ENCODE measurements around the gene LDLRAD3. TPM values are rescaled to one million over a fixed set of nuclear protein-coding genes. Genes with fewer than 3 reads are reported as not detected.
A peak's percentile ranks its signal among the peaks of the same experiment; 100 is the strongest.

Gene LDLRAD3
- total RNA-seq, 1 donor from 2014 or later = 7.2 TPM

- ATAC-seq = no peak
These were observed 15.0 kb upstream of the LDLRAD3 start for GRCh38 chr11:35928688-35929395.

- no peak for ATAC-seq
These were observed 13.4 kb upstream of the LDLRAD3 start for GRCh38 chr11:35930466-35930865.

- ATAC-seq = no peak
These were observed 11.7 kb upstream of the LDLRAD3 start for GRCh38 chr11:35932121-35932520.

- no peak for ATAC-seq
These were observed 11.1 kb upstream of the LDLRAD3 start for GRCh38 chr11:35932681-35933319.

GRCh38 chr11:35933320-35933871, 10.5 kb upstream of the LDLRAD3 start:
- ATAC-seq = no peak

- ATAC-seq = no peak
These were observed 9.6 kb upstream of the LDLRAD3 start for GRCh38 chr11:35934271-35934670.

GRCh38 chr11:35934981-35935380, 8.9 kb upstream of the LDLRAD3 start:
- ATAC-seq = no peak

DNA sequence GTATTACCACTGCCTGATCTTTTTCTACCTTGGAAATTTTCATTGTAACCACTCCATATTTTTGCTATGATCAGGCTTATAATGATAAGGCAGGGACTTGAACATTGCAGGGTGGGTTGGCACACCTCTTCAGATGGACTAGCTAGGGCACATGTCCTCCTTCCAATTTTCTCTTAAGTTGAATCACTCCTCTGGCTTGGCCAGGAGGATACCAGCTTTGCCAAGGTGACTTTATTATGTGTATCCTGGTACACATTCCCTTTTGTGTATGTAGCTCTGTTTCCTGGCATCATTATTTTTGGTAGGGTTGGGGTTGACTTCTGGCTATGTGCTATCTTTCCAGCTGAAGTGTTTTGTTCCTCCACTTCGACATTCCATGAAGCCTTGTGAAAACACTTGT, 8.5 kb upstream of the LDLRAD3 start:
- ATAC-seq = no peak

GRCh38 chr11:35937111-35937510, 6.8 kb upstream of the LDLRAD3 start:
- no peak for ATAC-seq

DNA sequence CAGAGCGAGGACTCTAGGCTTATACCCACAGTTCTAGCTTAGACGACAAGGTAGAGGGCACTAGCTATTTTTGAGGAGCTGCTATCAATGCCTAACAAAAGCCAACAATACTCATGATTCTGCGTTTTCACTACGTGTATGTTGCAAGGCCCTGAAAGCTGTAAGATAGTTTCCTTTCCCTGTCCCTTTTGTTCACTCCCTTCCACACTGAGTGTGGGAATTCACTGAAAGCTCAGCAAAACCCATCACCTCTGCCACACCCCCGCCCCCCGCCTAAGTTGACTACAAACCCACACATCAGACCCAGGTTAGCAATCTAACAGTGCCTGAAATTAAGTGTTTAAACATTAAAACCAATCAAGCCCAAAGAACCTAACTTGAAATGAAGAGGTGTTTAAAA, 6.2 kb upstream of the LDLRAD3 start:
- ATAC-seq = no peak

DNA sequence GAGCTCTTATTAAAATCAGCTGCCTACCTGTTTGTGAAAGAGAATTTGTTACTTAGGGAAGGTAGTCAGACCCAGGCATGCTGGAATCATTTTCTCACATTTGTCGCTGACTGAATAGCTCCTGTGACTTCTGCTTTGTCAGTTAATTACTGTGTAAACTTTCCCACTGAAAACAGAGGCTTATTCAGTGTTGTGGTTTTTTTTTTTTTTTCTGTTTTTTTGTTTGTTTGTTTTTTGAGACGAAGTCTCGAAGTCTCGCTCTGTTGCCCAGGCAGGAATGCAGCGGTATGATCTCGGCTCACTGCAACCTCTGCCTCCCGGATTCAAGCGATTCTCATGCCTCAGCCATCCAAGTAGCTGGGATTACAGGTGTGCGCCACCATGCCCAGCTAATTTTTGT, 5.6 kb upstream of the LDLRAD3 start:
- no peak for ATAC-seq

DNA sequence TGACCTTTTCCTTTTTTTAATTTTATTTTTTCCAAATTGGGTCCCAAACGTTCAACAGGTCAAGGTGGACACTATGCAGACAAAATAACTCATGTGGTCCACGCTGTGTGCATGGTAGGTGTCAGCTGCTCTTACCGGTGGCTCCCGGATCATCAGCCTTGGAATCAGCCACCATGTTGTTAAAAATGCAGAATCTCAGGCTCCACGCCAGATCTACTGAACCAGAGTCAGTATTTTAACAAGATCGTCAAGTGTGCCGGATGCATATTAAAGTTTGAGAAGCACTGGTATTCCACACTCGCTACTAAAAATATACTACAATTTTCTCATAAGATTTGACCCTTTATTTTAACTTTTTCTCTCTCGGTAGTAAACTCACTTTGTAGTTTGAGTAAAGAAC, 553 bp upstream of the LDLRAD3 start:
- ATAC-seq = no peak

DNA sequence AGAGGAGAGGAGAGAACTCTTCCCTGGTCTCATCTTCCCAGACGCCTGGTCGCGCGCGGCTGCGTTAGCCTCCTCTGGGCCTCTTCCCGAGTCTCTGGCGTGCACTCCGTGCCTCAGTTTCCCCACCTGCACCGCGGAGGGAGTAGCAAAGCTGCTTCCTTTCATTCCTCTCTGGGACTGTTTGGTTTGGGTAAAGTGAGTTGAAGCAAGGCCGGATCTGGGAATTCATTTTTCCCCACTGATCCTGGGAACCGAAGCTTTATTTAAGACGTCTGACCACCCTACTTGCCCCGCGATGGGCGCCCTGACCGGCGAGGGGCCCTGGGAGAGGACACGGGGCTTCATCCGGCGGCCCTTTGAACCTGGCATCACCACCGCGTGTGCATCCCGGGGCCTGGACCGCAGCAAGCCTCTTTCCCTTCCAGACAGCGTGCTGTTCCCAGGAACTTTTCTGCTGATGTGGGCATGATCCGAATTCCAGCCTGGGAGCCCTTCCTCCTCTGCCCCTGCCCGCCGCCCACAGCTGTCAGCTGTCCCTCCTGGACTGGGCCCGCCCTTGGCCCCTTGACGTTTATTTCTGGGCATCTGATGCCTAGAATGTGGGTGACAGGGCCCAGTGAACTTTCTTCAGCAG, 758 bp downstream of the LDLRAD3 start:
- no peak for ATAC-seq

GRCh38 chr11:35945137-35945518, 1.3 kb downstream of the LDLRAD3 start:
- no peak for ATAC-seq

GRCh38 chr11:35946766-35947165, 2.9 kb downstream of the LDLRAD3 start:
- ATAC-seq = no peak

DNA sequence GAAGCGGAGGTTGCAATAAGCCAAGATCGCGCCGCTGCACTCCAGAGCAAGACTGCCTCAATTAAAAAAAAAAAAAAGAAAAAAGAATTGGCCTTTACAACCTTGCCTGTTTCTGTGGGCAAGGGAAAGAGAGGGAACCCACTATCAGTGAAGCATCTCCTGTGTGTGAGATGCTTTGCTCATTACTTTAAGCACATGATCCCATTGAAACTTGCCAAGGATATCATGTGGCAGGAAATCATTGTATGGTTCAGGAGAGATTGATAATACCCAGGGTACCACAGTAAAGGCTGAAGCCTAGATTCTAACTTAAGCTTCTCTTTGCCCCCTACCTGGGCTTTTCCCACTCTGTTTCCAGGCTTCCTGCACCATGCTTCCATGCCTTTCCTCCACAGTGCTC, 3.6 kb downstream of the LDLRAD3 start:
- no peak for ATAC-seq

GRCh38 chr11:35949242-35949641, 5.4 kb downstream of the LDLRAD3 start:
- ATAC-seq = no peak

DNA sequence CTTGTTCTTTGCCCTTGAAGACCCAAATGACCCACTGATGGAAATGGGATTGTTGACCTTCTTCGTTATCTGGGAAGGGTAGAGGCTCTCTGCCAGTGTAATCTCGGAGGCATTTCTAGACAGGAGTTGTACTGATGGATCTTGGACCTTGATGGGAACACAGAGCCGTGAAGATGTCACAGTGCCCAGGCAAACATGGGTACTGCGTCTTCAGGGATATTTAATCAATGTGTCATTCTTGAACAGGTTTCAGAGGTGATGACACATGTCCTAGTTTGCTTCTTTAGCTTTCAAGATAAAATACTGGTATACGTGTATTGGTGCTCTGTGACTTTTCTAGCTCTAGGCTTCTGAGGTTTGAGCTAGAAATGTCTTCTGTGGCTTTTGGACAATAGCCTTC, 6.2 kb downstream of the LDLRAD3 start:
- ATAC-seq = peak; percentile 33

DNA sequence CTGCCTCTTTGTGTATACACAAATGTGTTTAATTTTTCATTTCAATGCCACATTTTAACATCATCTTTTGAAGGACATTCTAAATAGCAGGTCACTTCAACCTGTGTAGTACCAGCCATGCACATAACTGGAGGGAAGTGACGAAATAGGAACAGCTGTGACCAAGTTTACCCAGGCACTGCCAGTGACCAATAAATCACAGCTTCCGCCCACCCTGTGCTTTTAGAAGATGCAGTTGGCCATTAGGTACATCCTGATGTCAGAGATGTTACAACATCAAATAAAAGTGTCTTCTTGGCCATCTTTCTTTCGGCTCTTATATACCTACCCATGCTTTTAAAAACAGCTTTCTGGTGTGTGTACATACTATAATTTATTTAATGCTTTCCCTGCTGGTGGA, 7.8 kb downstream of the LDLRAD3 start:
- ATAC-seq = no peak

GRCh38 chr11:35953081-35953760, 9.4 kb downstream of the LDLRAD3 start:
- ATAC-seq = no peak

- no peak for ATAC-seq
These were observed 10.3 kb downstream of the LDLRAD3 start for GRCh38 chr11:35954205-35954604.

GRCh38 chr11:35955636-35956035, 11.8 kb downstream of the LDLRAD3 start:
- no peak for ATAC-seq

All from esophagus mucosa (tissue), 1 donor.